Head of caudate nucleus (tissue), 42 donors: ENCODE data around the gene API5.
"Not testable (repeated sequence)": the region's sequence is repeated elsewhere in the genome, so short reads cannot be mapped to it uniquely, and the experiment has no call there.

Experiments used
- DNase-seq, 42 donors: peaks; one replicate each; pipeline versions ENCODE4 v3.0.0 to v3.0.0-alpha.2; 2020 to 2021; ENCODE audit warnings: mixed read lengths in 7 of 42
- intact Hi-C: fragments of 100-400 bp; cut with DNase I; formaldehyde crosslinking; loops from one replicate; pipeline ENCODE4 v1.15.0; 2022

The API5 gene

DNA sequence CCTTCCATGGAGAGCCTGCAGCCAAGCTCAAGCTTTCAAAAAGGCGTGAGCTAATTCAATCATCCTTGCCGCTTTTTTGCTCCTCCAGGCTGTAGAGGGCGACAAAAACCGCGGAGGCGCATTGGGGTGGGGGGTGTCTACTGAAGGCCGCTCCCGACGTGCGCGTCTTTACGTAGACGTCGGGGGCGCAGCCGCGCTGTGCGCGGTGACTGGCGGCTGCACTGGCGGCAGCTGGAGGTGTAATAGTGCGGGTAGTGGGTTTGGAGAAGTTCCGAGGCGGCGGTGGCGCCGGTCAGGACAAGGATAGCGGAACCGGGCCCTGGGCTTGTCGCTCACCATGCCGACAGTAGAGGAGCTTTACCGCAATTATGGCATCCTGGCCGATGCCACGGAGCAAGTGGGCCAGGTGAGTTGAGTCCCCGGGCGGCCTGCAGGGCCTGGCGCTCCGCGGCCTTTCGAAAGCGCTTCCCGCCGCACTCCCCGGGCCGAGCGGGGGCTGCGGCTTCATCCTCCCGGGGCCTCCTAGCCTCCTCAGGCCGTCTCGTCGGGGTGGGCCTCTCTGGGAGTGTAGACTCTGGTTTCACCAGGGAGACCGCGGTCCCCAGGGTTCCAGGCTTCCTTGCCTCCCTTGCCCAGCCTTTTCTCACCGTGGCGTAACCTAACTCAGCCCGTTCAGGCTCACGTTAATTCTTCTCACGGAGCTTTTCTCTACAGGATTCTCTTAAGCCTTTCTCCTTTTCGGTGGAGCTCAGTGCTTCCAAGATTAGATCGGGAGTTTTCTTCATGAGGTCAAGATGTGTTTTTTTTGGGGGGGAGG is at the start of gene API5:
TSS of gene API5 (plus strand) at position 206 of the 817 bp plus-strand sequence. CDS start at position 338, 132 bp downstream.
- intact Hi-C loops = no loop called here
- peak; percentile 86 to 97 (median 93) for DNase-seq

DNA sequence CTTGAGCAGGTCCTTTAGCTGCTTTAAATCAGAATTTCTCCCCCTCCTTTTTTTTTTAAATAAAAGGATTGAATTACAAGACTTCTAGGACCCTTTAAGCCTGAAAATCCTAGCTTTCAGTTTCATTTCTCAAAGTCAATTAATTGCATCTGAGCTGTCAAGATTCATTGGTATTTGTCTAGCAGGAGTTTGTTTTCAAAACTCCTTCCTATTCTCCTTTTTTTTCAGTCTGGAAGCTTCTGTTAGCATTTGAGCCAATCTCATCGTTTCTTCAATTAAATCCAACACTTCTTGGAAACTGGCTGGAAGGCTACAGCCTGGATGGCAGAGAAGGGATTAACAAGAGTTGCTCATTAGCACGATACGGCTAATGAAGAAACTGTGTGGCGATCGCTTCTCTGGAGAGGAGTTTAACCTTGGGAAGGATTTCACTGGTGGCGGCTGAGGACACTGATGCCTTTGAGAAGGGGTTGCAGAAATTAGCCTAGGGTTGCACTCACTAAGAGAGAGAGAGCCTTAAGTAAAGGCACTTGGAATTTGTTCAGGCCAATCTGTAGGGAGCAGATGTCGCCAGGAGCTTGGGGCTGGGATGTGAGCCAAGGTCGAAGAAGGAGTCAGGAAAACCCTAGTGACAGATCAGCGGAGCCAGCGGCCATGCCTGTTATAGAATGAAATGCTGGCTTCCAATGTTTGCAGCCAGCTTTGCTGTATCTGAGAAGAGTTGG is 43.8 kb upstream of the API5 start:
- intact Hi-C loops = no loop called here
- peak in 33 of 42 donors; percentile 3 to 69 (median 26) for DNase-seq

DNA sequence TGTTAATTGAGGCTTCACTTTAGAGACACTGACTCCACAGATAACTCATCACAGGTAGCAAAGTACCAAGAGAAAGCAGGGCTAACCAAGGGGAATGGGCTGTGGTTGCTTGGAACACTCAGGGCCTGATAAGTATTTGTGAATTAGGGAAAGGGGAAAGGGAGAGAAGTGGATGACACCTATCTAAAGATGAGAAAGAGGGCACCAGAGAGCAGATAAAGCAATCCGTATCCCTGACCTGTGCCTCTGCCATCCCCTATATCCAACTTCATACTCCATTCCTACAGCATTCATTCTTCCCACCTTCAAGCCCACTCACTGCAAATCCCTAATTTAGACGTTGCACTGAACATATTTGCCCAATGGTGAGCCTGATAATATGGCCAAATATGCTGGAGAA is 43.0 kb upstream of the API5 start:
- intact Hi-C loops = no loop called here
- DNase-seq = no peak

DNA sequence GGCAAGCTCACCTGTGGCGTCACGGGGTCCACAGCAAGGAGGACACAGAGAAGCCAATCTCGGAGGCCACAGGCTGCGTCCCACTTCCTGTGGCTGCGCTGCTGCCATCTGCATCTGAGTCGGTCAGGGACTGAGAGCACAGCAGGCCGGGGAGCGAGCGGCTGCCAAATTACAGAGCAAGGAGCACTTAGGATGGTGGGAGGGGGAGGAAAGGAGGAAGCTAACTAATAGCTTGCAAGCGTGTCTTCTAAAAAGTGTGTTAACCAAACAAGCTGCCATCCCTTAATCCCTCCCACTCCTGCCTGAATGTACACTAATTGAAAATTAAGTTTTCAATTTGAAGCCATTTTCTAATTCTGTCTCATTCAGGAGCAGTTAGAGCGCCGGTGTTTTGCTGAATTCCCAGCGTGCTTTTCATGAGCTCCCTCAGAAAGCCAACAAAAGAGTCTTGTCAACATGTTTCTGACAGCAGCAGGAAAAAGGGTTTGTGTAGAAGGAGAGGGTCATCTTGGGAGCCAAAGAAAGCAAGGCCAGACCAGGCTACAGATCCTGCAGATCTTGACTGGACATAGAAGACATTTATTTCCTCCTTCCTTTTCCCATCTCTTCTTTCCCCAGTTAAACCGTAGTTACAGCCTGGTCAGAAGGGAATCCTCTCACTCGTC is 42.4 kb upstream of the API5 start:
- peak in 35 of 42 donors; percentile 5 to 69 (median 35) for DNase-seq
- intact Hi-C loops = no loop called here

DNA sequence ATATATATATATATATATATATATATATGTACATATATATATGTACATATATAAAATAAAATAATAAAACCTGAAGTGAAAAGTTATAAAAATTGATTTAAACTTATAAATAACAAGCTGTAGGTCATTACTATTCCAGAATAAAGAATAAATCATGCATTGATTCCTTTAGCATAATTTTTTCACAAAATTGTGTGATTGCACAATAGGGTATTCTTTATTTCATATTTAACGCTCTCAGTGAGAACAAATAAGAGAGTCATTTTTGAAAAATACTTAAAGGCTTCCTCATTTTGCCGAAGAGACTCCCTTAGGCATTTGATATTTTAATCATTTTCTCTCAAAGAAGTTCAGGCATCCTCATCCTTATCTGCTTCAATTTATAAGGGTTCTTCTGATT is 41.3 kb upstream of the API5 start:
- intact Hi-C loops = no loop called here
- DNase-seq = no peak

DNA sequence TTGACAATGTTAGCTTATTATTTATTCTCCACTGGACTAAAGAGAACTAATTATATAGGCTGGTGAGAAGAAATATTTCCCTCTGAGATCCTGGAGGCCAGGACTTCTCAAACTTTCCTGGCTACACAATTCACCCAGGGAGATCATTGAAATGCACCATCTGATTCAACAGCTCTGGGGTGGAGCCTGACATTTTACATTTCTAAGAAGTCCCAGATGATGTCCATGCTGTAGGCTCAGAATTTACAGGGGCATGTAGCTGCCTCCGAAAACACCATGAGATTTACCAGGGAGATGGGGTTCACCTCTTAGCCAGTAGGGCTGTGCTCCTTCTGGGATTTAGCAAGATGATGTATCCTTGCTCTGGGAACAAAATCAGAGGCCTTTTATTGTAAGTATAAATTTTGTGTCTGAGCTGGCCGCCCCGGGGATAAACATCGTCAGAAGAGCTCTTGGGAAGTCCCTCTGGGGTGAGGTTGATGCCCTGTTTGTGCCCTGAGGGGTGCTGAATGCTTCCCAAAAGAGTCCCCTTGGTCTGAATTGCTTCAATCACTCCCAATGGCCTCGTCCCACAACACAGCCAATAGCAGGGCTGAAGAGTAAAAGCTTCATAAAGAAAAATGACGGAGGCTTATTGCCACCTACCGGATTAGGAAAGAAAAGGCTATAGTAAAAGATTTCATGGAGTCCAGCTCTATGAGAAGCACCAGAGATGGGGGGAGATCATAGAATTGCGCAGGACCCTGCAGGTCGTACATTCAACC is 33.4 kb upstream of the API5 start:
- intact Hi-C loops = no loop called here
- peak in 2 of 42 donors; percentile 14 to 35 for DNase-seq

DNA sequence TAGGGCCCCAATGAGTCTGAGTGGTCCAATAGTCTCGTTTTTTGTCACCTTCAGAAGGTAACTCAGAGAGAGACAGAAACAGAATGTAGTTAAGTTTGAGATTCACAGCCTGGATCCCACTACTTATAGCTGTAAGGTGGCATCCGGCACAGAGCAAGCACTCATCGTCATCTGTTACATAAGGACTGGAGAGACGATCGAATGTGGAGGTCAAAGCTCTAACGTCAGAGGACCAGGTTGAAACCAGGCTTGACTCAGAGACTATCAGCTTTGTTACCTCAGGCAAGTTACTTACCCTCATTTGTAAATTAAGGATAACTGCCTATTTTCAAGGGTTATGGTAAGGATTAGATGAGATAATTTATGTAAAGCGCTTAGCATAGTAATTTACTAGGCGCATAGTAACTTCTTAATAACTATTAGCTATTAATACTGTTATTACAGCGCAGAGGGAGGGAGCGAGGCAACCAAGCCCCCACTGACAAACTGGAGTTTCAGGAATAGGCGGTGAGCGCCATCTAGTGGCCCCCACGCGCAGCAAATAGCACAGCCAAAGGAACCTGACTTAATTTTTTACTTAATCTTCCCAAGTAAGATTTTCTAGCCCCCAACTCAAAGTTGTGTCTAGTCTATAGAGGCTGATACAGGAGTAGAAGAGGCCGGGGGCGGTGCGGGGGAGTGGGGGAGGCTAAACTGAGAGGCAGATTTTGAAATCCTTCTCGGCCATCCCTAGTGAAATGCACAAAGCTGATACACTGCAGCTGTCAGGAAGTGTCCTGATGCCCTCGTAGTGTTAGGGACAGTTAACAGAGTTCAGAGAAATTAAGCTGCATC is 29.0 kb upstream of the API5 start:
- intact Hi-C loops = no loop called here

DNA sequence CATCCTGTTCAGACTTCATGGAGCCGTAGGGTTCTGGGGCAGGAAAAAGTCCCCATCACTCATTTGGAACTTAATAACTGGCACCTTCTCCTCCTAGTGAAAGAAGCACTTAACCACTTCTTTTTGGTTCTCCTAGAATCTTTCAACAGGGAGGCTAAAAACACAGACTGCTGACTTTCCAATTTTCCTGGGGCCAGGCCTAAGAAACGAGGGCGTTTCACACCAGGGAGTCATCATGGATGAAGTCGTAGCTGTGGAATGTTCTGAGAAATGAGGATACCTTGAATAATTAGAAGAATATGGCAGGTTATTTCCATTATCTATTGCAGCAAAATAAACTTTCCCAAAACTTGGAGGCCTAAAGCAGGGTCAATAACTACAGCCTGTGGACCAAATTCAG is 26.0 kb upstream of the API5 start:
- no peak for DNase-seq
- intact Hi-C loops = no loop called here

More for the DNA sequence above, 29.0 kb upstream of the API5 start:
- peak; percentile 28 to 84 (median 66) for DNase-seq

DNA sequence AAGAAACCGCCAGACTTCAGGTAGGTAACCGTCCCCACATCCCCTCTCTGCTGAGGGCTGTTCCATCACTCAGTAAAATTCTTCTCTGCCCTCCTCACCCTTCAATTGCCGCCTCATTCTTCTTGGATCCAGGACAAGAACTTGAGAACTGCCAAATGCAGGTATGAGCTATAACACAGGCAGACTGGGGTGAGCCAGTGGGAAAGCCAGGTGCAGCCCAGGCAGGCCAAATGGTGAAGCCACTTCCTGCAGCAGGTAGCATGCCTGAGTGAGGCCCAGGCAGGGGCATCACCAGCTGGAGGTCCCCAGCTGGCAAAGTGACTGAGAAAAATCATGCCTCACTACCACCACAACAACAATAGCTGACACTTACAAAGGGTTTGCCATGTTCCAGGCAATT is 22.4 kb upstream of the API5 start:
- DNase-seq = no peak
- intact Hi-C loops = no loop called here

DNA sequence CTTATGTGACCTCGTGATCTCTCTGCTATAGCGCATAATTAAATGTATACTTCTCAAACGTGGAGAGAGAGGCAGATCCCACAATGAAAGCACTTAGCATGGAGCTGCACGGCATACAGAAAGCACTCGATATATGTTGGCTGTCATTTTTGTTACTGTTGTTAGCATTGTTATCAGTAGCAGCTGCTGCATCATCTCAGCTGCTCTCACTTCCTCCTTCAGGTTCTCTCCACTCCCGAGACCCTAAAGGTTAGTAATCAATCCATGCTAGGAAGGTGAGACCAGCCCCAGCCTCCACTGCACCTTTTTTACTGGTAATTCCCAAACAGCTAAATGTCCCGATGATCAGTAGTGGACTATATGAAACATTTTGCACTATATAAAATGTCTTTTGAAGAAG is 13.4 kb upstream of the API5 start:
- no peak for DNase-seq
- intact Hi-C loops = no loop called here

DNA sequence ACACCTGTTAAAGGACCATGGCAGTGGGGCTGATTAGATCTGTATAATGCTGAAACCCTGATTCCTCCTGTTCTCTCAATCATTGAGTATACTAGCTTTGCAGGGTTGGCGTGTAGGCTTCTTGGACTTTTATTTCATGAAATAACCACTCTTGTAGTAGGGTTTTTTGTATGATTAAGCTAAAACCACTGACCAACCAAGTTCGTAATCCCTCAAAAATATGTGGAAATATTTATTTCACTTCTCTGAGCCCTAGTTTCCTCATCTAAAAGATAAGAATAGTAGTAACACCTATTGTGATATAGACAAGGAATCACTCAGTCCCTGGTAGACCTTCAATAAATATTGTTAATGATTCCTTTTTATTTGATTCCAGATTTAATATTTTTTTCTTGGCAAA is 4.2 kb downstream of the API5 start:
- intact Hi-C loops = no loop called here
- no peak for DNase-seq

DNA sequence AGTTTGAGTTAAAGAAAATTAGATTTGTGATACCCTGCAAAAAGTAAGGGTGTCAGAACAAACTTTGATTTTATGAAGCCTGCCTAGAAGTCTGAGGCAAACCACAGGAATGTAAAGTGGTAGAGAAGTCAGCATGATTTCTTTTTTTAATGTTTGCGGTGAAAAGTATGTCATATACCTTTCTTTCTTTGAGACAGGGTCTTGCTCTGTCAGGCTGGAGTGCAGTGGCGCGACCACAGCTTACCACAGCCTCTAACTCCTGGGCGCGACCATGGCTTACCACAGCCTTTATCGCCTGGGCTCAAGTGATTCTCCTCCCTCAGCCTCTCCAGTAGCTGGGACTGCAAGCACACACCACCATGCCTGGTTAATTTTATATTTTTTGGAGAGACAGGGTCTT is 4.7 kb downstream of the API5 start:
- intact Hi-C loops = no loop called here

DNA sequence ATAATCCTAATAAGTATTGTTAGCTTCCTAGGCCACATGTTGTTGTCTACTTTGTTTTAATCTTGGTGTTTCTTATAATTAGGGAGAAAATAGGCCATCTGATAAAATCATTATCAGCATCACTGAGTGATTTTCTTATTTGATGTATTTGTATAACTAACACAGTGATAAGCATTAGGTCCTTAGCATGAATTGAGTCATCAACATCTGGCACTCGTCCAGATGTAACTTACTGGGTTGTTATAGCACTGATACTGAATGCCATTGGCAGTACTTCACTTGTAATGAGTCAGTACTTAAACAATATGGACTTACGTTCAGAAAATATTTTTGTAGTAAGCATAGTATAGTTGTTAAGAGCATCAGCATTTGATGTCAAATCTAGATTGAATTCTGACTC is 16.2 kb downstream of the API5 start:
- no peak for DNase-seq
- intact Hi-C loops = no loop called here

More for the DNA sequence above, 4.7 kb downstream of the API5 start:
- DNase-seq = no peak

DNA sequence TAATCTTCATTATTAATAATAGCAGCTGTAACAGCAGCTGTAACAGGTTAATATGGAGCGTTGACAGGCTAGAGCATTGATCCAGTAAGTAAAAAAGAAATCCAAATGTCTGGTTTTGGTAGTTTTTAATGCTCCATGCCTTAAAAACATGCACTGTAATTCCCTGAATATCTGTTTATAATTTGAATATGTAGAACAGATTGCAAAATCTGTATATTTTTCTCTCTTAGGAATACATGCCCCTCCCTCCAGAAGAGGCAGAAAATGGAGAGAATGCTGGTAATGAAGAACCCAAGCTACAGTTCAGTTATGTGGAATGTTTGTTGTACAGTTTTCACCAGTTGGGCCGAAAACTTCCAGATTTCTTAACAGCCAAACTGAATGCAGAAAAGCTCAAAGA is 16.7 kb downstream of the API5 start:
- no peak for DNase-seq
- intact Hi-C loops = no loop called here

DNA sequence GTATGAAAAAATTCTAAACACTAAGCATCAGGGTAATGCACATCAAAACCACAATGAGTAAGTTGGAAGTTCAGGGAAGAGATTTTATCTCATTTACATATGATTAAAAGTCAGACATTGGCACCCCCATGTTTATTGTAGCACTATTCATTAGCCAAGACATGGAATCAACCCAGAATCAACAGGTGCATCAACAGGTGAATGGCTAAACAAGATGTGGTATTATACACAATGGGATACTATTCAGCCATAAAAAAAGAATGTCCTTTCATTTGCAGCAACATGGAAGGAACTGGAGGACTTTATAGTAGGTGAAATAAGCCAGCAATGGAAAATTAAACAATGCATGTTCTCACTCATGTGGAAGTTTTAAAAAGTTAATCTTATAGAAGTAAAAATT is 29.4 kb downstream of the API5 start:
- intact Hi-C loops = no loop called here
- DNase-seq = no peak

DNA sequence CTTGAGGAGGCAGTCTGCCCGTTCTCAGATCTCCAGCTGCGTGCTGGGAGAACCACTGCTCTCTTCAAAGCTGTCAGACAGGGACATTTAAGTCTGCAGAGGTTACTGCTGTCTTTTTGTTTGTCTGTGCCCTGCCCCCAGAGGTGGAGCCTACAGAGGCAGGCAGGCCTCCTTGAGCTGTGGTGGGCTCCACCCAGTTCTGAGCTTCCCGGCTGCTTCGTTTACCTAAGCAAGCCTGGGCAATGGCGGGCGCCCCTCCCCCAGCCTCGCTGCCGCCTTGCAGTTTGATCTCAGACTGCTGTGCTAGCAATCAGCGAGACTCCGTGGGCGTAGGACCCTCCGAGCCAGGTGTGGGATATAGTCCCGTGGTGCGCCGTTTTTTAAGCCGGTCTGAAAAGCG is 39.6 kb downstream of the API5 start:
- DNase-seq, intact Hi-C loops: not testable (repeated sequence)

DNA sequence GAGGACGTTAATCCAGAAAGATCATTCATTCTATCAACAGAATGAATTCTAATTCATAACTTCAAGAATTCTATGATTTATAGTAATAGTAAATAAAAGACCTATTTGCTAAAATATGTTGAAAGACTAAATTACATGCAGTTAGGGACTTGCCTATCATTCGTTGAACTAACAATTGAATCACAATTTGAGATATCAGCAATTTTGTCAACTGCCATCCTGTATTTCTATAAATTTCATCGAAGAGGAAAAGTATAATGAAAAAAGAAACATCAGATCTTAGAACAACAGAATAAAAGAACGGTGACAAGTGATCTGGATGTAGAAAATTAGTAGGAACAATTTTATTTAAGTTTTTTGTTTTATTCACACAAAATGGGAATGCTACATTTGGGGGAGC is 42.5 kb downstream of the API5 start:
- DNase-seq = no peak
- intact Hi-C loops = no loop called here

DNA sequence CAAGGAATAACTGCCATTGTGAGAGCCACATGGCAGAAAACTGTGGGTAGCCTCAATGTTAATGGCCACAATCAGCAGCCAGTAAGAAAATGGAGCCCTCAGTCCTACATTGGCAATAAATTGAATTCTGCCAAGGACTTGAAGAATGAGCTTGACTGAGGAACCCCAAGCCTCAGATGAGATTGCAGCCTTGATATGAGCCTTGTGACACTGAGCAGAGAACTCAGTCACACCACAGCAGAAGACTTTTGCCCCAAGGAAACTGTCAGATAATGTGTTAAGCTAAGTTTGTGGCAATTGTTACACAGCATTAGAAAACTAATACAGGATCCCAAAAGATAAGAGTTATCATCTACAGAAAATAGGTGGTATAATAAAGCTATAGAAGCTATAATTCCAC is 44.5 kb downstream of the API5 start:
- DNase-seq = no peak
- intact Hi-C loops = no loop called here
